HG02973 (cell line): Measurements from ENCODE around the gene NOX4.
"Not testable (repeated sequence)": the region's sequence is repeated elsewhere in the genome, so short reads cannot be mapped to it uniquely, and the experiment has no call there.

ENCODE experiments used
- ATAC-seq: cut with Tn5 transposase; IDR thresholded peaks from one replicate; pipeline ENCODE4 v1.9.1; 2021; ENCODE audit warnings: moderate library complexity; ENCODE audit not compliant: unreplicated experiment

The NOX4 gene

DNA sequence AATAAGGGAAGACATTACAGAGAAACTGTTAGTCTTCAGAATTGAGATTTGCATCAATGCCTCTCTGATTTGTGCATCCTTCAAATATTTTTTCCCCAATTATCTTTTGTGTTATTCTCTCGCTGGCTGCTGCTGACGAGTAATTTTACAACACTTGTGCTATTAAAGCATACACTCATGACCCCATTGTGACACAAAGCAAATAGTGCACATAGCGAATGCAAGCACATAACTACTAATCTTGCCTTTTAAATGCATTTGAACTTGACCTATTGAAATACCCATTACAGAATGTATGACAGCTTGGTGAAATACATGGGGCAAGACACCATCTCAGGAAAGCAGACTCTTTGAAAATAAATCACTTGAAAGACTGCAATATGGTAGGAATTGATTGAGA is 180.6 kb downstream of the NOX4 start:
- not testable (repeated sequence) for ATAC-seq

- not testable (repeated sequence) for ATAC-seq
These were observed 181.7 kb downstream of the NOX4 start for GRCh38 chr11:89309321-89309985.

DNA sequence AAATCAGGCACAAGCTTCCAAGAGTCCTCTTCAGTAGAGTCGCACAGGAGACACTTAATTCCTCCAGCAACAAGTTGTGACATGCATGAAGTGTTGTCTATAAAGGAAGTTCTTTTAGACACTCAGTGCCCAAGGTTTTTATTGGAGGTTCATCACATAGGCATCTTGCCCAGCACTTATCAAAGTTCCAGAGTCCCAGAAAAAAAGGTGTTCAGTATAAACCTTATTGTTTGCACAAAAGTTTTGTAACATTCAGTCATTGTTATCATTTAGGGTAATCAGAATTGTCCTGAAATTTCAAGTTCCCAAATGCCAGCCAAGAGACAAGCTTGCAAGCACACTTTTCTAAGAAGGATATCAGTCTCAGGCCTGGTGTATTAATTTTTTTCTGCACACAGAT is 182.9 kb downstream of the NOX4 start:
- ATAC-seq: not testable (repeated sequence)

DNA sequence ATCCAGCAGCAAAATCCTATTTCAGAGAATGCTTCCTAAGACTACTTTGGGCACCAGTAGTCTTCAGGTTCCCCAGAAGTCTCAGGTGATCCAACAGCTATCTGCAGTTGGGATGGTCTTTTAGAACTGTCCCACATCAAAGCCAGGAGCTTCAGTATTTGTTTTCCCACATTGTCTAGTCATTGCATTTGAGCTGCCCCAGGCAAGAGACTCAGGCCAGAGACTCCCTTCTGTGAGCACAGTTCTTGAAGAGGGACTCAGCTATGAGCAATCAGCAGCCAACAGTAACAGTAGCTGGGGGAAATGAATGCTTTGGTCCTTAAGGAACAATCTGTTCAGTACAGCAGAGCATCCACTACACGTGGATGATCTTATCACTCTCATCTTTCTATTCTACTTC is 188.1 kb downstream of the NOX4 start:
- ATAC-seq: not testable (repeated sequence)

DNA sequence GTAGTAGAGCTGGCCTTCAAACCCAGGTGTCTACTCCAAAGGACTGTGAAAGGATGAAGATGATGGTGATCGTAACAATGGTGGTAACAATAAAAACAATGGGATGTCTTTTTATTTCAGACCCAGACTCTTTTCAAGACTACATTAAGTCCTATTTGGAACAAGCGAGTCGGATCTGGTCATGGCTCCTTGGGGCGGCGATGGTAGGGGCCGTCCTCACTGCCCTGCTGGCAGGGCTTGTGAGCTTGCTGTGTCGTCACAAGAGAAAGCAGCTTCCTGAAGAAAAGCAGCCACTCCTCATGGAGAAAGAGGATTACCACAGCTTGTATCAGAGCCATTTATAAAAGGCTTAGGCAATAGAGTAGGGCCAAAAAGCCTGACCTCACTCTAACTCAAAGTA is 196.2 kb downstream of the NOX4 start:
- not testable (repeated sequence) for ATAC-seq

GRCh38 chr11:89293965-89294679 is 197.1 kb downstream of the NOX4 start:
- no peak for ATAC-seq

- ATAC-seq: not testable (repeated sequence)
These were observed 203.2 kb downstream of the NOX4 start for GRCh38 chr11:89288004-89288403.

DNA sequence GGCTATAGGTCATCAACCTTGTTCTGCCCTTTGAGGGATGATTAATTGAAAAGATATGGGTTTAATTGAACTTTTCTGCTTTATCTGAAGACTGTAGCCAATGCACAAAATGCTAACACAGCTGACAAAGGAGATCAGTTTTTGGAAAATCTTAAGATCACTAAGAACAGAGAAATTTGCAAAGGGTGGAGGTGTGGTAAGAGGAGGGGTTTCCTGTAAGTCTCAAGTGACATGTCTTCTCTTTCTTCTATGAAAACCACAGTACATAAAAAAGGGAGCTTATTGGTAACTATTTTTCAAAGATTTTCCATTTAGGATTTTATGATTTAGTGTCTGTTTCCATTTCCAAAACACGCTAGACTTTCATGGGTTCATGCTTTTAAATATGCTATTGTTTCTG is 204.6 kb downstream of the NOX4 start:
- ATAC-seq: not testable (repeated sequence)

- not testable (repeated sequence) for ATAC-seq
These were observed 210.0 kb downstream of the NOX4 start for GRCh38 chr11:89281032-89281677.

DNA sequence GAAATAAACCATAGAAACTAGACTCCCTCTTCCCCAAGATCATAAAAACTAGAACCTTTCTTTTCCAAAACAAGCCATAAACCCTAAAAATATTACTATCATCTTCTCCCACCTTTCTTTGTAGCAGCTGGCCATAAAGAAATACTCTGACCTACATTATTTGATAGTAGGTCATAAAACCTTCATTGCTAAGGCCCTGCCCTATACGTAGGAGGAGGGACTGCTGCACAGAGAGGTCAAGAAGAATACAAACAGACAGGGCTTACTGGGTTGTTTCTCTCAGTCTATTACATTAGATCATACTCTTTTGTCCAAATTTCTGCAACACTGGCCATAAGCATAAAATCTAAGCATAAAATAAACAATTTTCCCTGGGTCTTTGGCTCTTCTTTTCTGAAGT is 212.0 kb downstream of the NOX4 start:
- ATAC-seq: no peak

DNA sequence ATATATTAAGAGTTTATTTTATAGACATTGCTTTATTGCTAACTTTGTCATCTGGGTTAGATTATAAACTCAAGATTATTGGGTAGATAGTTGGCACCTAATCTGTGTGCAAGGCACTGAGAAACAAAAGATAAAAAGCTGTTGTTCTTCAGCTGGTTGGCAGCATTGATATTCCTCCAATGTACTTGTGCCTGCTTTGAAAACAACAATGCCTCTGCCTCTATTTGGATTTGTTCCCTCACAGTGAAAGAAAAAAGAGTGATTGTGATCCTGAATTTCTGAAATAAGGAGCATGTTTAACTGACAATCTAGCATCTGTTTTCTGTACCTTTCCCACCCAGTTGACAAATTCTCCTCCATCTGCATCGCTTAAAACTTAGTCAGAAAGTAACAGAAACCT is 215.2 kb downstream of the NOX4 start:
- no peak for ATAC-seq
